ENCODE data around the gene CADPS2. TPM values are rescaled to one million over a fixed set of nuclear protein-coding genes. Genes with fewer than 3 reads are reported as not detected.

CADPS2 gene
- total RNA-seq, 2 donors from 2014 or later = 4.3 to 11.7 TPM

DNA sequence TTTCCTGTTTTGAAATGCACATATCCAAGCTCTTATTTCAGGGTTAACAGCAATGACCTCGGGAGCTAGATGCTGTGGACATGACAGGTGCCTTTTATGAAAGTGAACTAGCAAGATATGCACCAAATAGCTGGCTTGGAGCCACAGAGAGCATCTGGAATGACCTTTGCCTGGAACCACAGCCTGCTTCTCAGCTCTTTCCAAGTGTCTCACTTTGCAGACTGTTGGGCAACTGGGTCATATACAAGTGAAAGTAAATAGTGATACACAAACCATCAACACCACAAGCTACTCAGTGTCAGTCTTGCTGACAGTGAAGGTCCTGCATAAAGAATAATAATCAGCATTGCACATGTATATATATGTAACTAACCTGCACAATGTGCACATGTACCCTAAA, 370.9 kb downstream of the CADPS2 start:
- Mint-ChIP-seq H3K4me1 (peaks cover 21% of the 10 kb centered on the region), H3K27me3 (ENCODE audit: insufficient read depth) (no peaks in the 10 kb centered on the region), H3K9me3 (no peaks in the 10 kb centered on the region), H3K36me3 (ENCODE audit: low read depth) (no peaks in the 10 kb centered on the region), H3K4me3 (no peak overlapping the region), H3K27ac (no peak overlapping the region)
- Histone ChIP-seq H3K36me3 (ENCODE audit: control insufficient read depth, insufficient read depth, low read length) (no peaks in the 10 kb centered on the region), H3K27me3 (ENCODE audit: control insufficient read depth, insufficient read depth, low read length, poor library complexity, severe bottlenecking) (no peaks in the 10 kb centered on the region), H3K9ac (ENCODE audit: extremely low read depth, low read length, poor library complexity, severe bottlenecking) (no peak overlapping the region), H3K4me1 (ENCODE audit: control insufficient read depth, insufficient read depth, low read length) (no peaks in the 10 kb centered on the region), H3K27ac (ENCODE audit: low read depth, low read length) (no peak overlapping the region), H3K9me3 (ENCODE audit: control insufficient read depth, low read length) (no peaks in the 10 kb centered on the region), H3K4me3 (ENCODE audit: low read length) (no peak overlapping the region)
- DNase-seq = no peak
- TF ChIP-seq, protein P1, sequence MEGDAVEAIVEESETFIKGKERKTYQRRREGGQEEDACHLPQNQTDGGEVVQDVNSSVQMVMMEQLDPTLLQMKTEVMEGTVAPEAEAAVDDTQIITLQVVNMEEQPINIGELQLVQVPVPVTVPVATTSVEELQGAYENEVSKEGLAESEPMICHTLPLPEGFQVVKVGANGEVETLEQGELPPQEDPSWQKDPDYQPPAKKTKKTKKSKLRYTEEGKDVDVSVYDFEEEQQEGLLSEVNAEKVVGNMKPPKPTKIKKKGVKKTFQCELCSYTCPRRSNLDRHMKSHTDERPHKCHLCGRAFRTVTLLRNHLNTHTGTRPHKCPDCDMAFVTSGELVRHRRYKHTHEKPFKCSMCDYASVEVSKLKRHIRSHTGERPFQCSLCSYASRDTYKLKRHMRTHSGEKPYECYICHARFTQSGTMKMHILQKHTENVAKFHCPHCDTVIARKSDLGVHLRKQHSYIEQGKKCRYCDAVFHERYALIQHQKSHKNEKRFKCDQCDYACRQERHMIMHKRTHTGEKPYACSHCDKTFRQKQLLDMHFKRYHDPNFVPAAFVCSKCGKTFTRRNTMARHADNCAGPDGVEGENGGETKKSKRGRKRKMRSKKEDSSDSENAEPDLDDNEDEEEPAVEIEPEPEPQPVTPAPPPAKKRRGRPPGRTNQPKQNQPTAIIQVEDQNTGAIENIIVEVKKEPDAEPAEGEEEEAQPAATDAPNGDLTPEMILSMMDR (conservative IDR thresholded peaks at IDR 0.05) = no peak
- WGBS, 2 experiments (ENCODE audit: insufficient coverage in 1 of 2, insufficient read length in 1 of 2) = 83 to 84% methylated on average over 1 of the region's 1 CpG

DNA sequence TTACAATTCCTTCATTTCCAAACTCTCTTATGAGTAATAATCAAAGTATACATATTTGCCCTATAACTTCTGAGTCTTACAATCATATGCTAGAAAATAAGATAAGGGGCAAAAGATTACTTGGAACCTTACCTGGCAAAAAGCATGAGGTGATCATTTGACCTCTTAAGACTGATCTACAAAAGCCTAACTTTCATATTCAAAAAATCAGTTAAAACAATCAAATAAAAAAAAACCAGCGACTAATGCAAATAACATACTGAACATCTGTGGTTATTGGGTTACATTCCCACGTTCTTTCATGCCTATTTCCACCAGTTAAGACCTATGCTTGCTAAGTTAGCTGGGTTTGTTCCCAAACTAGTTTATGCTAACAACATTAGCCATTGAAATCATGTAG, 375.0 kb downstream of the CADPS2 start:
- no peak overlapping the region for H3K27ac Mint-ChIP-seq
- H3K4me3 ChIP-seq (ENCODE audit: low read length) = no peak overlapping the region
- no peaks in the 10 kb centered on the region for H3K9me3 Mint-ChIP-seq
- H3K9me3 ChIP-seq (ENCODE audit: control insufficient read depth, low read length) = no peaks in the 10 kb centered on the region
- H3K27me3 Mint-ChIP-seq (ENCODE audit: insufficient read depth) = no peaks in the 10 kb centered on the region
- H3K9ac ChIP-seq (ENCODE audit: extremely low read depth, low read length, poor library complexity, severe bottlenecking) = no peak overlapping the region
- H3K4me1 ChIP-seq (ENCODE audit: control insufficient read depth, insufficient read depth, low read length) = no peaks in the 10 kb centered on the region
- H3K4me3 Mint-ChIP-seq = no peak overlapping the region
- H3K27me3 ChIP-seq (ENCODE audit: control insufficient read depth, insufficient read depth, low read length, poor library complexity, severe bottlenecking) = no peaks in the 10 kb centered on the region
- no peak for DNase-seq
- no peak overlapping the region for H3K27ac ChIP-seq (ENCODE audit: low read depth, low read length)
- H3K36me3 ChIP-seq (ENCODE audit: control insufficient read depth, insufficient read depth, low read length) = no peaks in the 10 kb centered on the region
- TF ChIP-seq, protein P1 (conservative IDR thresholded peaks at IDR 0.05) = no peak
- H3K4me1 Mint-ChIP-seq = no peaks in the 10 kb centered on the region
- 60 to 74% methylated on average over 2 of the region's 2 CpGs for WGBS, 2 experiments (ENCODE audit: insufficient coverage in 1 of 2, insufficient read length in 1 of 2)
- no peaks in the 10 kb centered on the region for H3K36me3 Mint-ChIP-seq (ENCODE audit: low read depth)

DNA sequence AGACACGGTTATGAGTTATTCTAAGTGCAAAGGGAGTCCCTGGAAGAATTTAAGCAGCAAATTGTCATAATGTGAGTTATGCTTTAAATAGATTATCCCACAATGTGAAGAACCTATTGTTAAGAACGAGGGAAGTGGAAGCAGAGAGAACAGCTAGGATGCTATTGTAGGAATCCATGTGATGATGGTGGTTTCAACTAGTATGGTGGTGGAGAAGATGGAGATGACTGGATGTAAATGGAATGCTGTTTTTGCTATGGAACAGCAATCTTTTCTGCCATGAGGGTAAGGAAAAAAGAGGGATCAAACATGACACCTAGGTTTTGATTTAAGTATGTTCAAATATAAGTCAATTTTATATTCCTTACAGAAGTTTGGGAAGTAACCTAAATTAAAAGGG, 378.7 kb downstream of the CADPS2 start:
- H3K27ac Mint-ChIP-seq = no peak overlapping the region
- H3K4me3 ChIP-seq (ENCODE audit: low read length) = no peak overlapping the region
- WGBS, 2 experiments (ENCODE audit: insufficient coverage in 1 of 2, insufficient read length in 1 of 2) = 85 to 91% methylated on average over 2 of the region's 2 CpGs

More for the DNA sequence above, 378.7 kb downstream of the CADPS2 start:
- Histone ChIP-seq H3K9me3 (ENCODE audit: control insufficient read depth, low read length) (no peaks in the 10 kb centered on the region), H3K9ac (ENCODE audit: extremely low read depth, low read length, poor library complexity, severe bottlenecking) (no peak overlapping the region), H3K27ac (ENCODE audit: low read depth, low read length) (no peak overlapping the region), H3K36me3 (ENCODE audit: control insufficient read depth, insufficient read depth, low read length) (no peaks in the 10 kb centered on the region), H3K27me3 (ENCODE audit: control insufficient read depth, insufficient read depth, low read length, poor library complexity, severe bottlenecking) (no peaks in the 10 kb centered on the region), H3K4me1 (ENCODE audit: control insufficient read depth, insufficient read depth, low read length) (no peaks in the 10 kb centered on the region)
- no peaks in the 10 kb centered on the region for H3K36me3 Mint-ChIP-seq (ENCODE audit: low read depth)
- H3K4me1 Mint-ChIP-seq = no peaks in the 10 kb centered on the region
- no peaks in the 10 kb centered on the region for H3K9me3 Mint-ChIP-seq
- no peak overlapping the region for H3K4me3 Mint-ChIP-seq
- TF ChIP-seq, protein P1 (conservative IDR thresholded peaks at IDR 0.05) = no peak
- DNase-seq = no peak
- H3K27me3 Mint-ChIP-seq (ENCODE audit: insufficient read depth) = no peaks in the 10 kb centered on the region
